ENCODE measurements around the gene COL16A1.
A peak's percentile ranks its signal among the peaks of the same experiment; 100 is the strongest.

The COL16A1 gene

DNA sequence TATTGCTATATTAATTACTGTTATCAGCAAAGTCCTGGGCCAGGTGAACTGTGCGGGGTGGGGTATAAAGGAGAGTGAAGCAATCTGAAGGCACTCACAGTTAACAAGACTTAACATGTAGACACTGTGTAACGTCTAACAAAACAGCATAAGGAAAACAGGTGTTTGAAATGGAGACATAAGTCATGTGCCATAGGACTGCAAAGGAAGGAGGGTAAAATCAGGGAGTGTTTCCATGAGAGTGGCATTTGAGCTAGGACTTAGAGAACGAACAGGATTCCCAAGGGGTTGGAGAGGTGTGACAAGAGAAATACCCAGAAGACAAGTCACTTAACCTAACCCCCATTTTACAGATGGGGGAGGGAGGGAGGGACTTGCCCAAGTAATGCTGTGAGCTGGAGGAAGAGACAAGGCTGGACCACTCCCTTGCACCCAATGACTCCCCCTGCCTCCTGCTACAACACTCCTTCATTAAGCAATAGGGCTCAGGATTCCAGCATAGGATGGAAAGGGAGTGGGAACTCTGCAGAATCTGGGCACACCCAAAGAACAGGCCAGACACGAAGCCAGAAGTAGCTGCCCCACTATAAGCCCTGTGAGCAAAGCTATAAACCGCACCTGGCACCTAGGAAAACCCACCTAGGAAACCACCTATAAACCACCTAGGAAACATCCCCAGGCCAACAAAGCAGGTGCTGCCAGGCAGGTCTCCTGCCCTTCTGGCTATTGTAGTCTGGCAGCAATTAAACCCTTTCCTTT, 65.7 kb downstream of the COL16A1 start:
- Histone ChIP-seq H3K4me2 (ENCODE audit: low read depth, low read length, poor library complexity, severe bottlenecking) (peak overlapping the region; percentile 68), H3K4me3 (ENCODE audit: low read length, poor library complexity, severe bottlenecking) (peak overlapping the region; percentile 7), H3K9ac (ENCODE audit: low read depth, low read length, poor library complexity, severe bottlenecking) (peak overlapping the region; percentile 8), H3F3A (ENCODE audit: low read depth) (no peaks in the 10 kb centered on the region), H3K4me1 (ENCODE audit: insufficient read depth, low read length, poor library complexity, severe bottlenecking) (peaks cover 49% of the 10 kb centered on the region), H3K79me2 (ENCODE audit: insufficient read depth, low read length) (peaks cover 70% of the 10 kb centered on the region), H3K9me3 (ENCODE audit: insufficient read depth, low read depth, low read length) (no peaks in the 10 kb centered on the region), H2AFZ (ENCODE audit: low read length) (no peak overlapping the region), H4K20me1 (ENCODE audit: insufficient read depth, low read length, poor library complexity, severe bottlenecking) (peaks cover 8% of the 10 kb centered on the region), H3K36me3 (ENCODE audit: insufficient read depth, low read length) (peaks cover 14% of the 10 kb centered on the region; the same call in 1 of the 2 replicates), H3K9me2 (replicated peaks; ENCODE audit: low read depth, low read length) (no peaks in the 10 kb centered on the region), H3K27me3 (ENCODE audit: insufficient read depth, low read length, poor library complexity, severe bottlenecking) (no peaks in the 10 kb centered on the region)
- TF ChIP-seq, protein P1, sequence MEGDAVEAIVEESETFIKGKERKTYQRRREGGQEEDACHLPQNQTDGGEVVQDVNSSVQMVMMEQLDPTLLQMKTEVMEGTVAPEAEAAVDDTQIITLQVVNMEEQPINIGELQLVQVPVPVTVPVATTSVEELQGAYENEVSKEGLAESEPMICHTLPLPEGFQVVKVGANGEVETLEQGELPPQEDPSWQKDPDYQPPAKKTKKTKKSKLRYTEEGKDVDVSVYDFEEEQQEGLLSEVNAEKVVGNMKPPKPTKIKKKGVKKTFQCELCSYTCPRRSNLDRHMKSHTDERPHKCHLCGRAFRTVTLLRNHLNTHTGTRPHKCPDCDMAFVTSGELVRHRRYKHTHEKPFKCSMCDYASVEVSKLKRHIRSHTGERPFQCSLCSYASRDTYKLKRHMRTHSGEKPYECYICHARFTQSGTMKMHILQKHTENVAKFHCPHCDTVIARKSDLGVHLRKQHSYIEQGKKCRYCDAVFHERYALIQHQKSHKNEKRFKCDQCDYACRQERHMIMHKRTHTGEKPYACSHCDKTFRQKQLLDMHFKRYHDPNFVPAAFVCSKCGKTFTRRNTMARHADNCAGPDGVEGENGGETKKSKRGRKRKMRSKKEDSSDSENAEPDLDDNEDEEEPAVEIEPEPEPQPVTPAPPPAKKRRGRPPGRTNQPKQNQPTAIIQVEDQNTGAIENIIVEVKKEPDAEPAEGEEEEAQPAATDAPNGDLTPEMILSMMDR (conservative IDR thresholded peaks at IDR 0.05; ENCODE audit: low read length) = no peak
- TF ChIP-seq EZH2phosphoT487 (IDR thresholded peaks at IDR 0.05; ENCODE audit: borderline replicate concordance) = no peak

DNA sequence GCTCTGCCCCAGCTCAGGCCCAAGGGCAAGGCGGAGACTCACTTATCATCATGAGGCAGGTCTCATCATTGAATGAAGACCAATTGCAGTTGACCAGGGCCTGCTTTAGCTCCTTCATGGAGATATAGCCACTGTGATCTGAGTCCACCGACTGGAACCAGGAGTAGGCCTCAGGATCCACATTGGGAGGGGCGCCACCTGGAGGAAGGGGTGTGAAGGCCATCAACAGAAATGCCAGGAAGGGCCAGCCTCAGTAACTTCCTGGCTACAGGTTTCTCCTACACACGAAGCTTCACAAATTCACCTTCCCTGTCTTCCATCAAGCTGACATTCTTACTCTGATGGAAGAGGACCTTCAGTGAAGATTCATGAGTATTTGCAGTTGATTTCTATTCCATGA, 70.7 kb downstream of the COL16A1 start:
- Histone ChIP-seq H3K9ac (ENCODE audit: low read depth, low read length, poor library complexity, severe bottlenecking) (no peak overlapping the region), H3K4me3 (ENCODE audit: low read length, poor library complexity, severe bottlenecking) (no peak overlapping the region), H3K4me1 (ENCODE audit: insufficient read depth, low read length, poor library complexity, severe bottlenecking) (peaks cover 11% of the 10 kb centered on the region), H3K79me2 (ENCODE audit: insufficient read depth, low read length) (peaks cover 28% of the 10 kb centered on the region), H4K20me1 (ENCODE audit: insufficient read depth, low read length, poor library complexity, severe bottlenecking) (peaks cover 5% of the 10 kb centered on the region), H3K9me2 (replicated peaks; ENCODE audit: low read depth, low read length) (no peaks in the 10 kb centered on the region), H3F3A (ENCODE audit: low read depth) (no peaks in the 10 kb centered on the region), H2AFZ (ENCODE audit: low read length) (no peak overlapping the region), H3K27me3 (ENCODE audit: insufficient read depth, low read length, poor library complexity, severe bottlenecking) (no peaks in the 10 kb centered on the region), H3K4me2 (ENCODE audit: low read depth, low read length, poor library complexity, severe bottlenecking) (no peak overlapping the region), H3K36me3 (ENCODE audit: insufficient read depth, low read length) (peaks cover 63% of the 10 kb centered on the region; the same call in 1 of the 2 replicates), H3K9me3 (ENCODE audit: insufficient read depth, low read depth, low read length) (no peaks in the 10 kb centered on the region)
- TF ChIP-seq, protein P1 (conservative IDR thresholded peaks at IDR 0.05; ENCODE audit: low read length) = peak; percentile 72
- no peak for TF ChIP-seq EZH2phosphoT487 (IDR thresholded peaks at IDR 0.05; ENCODE audit: borderline replicate concordance)

DNA sequence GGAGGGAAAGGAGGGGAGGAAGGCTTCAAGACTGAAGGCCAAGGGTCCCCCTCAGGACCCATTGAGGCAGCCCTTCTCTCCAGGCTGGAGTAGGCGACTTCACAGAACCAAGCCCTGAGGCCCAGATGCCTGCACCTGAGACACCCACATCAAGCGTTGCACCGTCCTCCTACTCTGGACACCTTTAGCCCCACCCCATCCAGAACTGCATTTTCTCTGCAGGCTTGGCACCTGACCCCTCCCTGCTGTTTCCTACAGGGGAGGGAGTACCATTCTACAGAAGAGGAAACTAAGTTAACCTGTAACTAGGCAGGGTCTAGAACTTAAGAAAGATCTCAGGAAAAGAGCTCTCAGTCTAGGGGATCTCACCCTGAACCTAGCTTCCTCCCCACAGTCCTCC, 71.2 kb downstream of the COL16A1 start:
- Histone ChIP-seq H3K27me3 (ENCODE audit: insufficient read depth, low read length, poor library complexity, severe bottlenecking) (no peaks in the 10 kb centered on the region), H3K9me2 (replicated peaks; ENCODE audit: low read depth, low read length) (no peaks in the 10 kb centered on the region), H2AFZ (ENCODE audit: low read length) (no peak overlapping the region), H3K9me3 (ENCODE audit: insufficient read depth, low read depth, low read length) (no peaks in the 10 kb centered on the region), H3K9ac (ENCODE audit: low read depth, low read length, poor library complexity, severe bottlenecking) (no peak overlapping the region), H4K20me1 (ENCODE audit: insufficient read depth, low read length, poor library complexity, severe bottlenecking) (peaks cover 5% of the 10 kb centered on the region), H3K4me3 (ENCODE audit: low read length, poor library complexity, severe bottlenecking) (no peak overlapping the region), H3K4me1 (ENCODE audit: insufficient read depth, low read length, poor library complexity, severe bottlenecking) (peaks cover 6% of the 10 kb centered on the region), H3F3A (ENCODE audit: low read depth) (no peaks in the 10 kb centered on the region), H3K36me3 (ENCODE audit: insufficient read depth, low read length) (peaks cover 68% of the 10 kb centered on the region; the same call in 1 of the 2 replicates), H3K4me2 (ENCODE audit: low read depth, low read length, poor library complexity, severe bottlenecking) (no peak overlapping the region), H3K79me2 (ENCODE audit: insufficient read depth, low read length) (peaks cover 23% of the 10 kb centered on the region)
- TF ChIP-seq EZH2phosphoT487 (IDR thresholded peaks at IDR 0.05; ENCODE audit: borderline replicate concordance) = no peak
- TF ChIP-seq, protein P1 (conservative IDR thresholded peaks at IDR 0.05; ENCODE audit: low read length) = no peak

All from Loucy (cell line).